ENCODE results near the gene SNED1. TPM values are rescaled to one million over a fixed set of nuclear protein-coding genes. Genes with fewer than 3 reads are reported as not detected.
A peak's percentile ranks its signal among the peaks of the same experiment; 100 is the strongest.

Gene SNED1
- total RNA-seq, 1 experiment from 2014 or later, result 3.2 TPM

GRCh38 chr2:241102239-241102803, 103.9 kb downstream of the SNED1 start, which contains the start of gene MTERF4:
Gene MTERF4 (minus strand): TSS chr2:241102287. CDS start chr2:241102273, 14 bp downstream.
- CTCF ChIA-PET, result interaction anchor here (1.2 to 2.9 kb wide), 4 partner anchors 24 to 251 kb away, joined by 5 to 12 read pairs (median 5); no protein-coding TSS in a partner anchor
- Mint-ChIP-seq H3K27ac (peak within 1 kb of the TSS; percentile 98), H3K4me1 (peaks cover 5% of the 10 kb centered on the region), H3K4me3 (peak within 1 kb of the TSS; percentile 95), H3K9me3 (no peaks in the 10 kb centered on the region), H3K36me3 (peaks cover 22% of the 10 kb centered on the region), H3K27me3 (ENCODE audit: low read depth) (no peaks in the 10 kb centered on the region)
- DNase-seq (ENCODE audit: low spot score) (peak; percentile 89), ATAC-seq (peak; percentile 97)
- POLR2A ChIA-PET, result interaction anchor here (0.8 kb wide), 1 partner anchor 47 kb away, joined by 3 read pairs; the partner anchor contains the start of gene PASK
- peak; percentile 63; the same call in 1 of the 2 replicates for TF ChIP-seq ELF4 (CRISPR knock-in tag; IDR thresholded peaks at IDR 0.05; ENCODE audit: low read depth)
- peak; percentile 82 for TF ChIP-seq NFE2L1 (CRISPR knock-in tag; IDR thresholded peaks at IDR 0.05)
- no peak for TF ChIP-seq GTF2I (CRISPR knock-in tag; conservative IDR thresholded peaks at IDR 0.05)
- TF ChIP-seq ZNF671 (CRISPR knock-in tag; IDR thresholded peaks at IDR 0.05), result no peak
- peak; percentile 91 for TF ChIP-seq FOXP1 (CRISPR knock-in tag; IDR thresholded peaks at IDR 0.05; ENCODE audit: borderline replicate concordance)
- peak; percentile 48; the same call in 1 of the 2 replicates for TF ChIP-seq AFF4 (CRISPR knock-in tag; IDR thresholded peaks at IDR 0.05; ENCODE audit: borderline replicate concordance)
- peak; percentile 86 for TF ChIP-seq ETV6 (CRISPR knock-in tag; IDR thresholded peaks at IDR 0.05)
- TF ChIP-seq E2F5 (CRISPR knock-in tag; IDR thresholded peaks at IDR 0.05), result peak; percentile 71; the same call in 1 of the 2 replicates
- 0 out of 2 replicates have a peak, but pooled peaks have one; percentile 10 for TF ChIP-seq NFYB (CRISPR knock-in tag; conservative IDR thresholded peaks at IDR 0.05; ENCODE audit: low read depth)
- 0 out of 2 replicates have a peak, but pooled peaks have one; percentile 28 for TF ChIP-seq ATF1 (CRISPR knock-in tag; IDR thresholded peaks at IDR 0.05)
- no peak for TF ChIP-seq E2F1 (CRISPR knock-in tag; IDR thresholded peaks at IDR 0.05)
- TF ChIP-seq PREB (CRISPR knock-in tag; IDR thresholded peaks at IDR 0.05; ENCODE audit: borderline replicate concordance), result peak; percentile 51; the same call in 1 of the 2 replicates
- TF ChIP-seq FOXP4 (CRISPR knock-in tag; IDR thresholded peaks at IDR 0.05), result peak; percentile 95
- 0 out of 2 replicates have a peak, but pooled peaks have one; percentile 41 for TF ChIP-seq ZNF416 (CRISPR knock-in tag; IDR thresholded peaks at IDR 0.05)
- TF ChIP-seq TEAD4 (CRISPR knock-in tag; IDR thresholded peaks at IDR 0.05), result 0 out of 2 replicates have a peak, but pooled peaks have one; percentile 13
- no peak for TF ChIP-seq AR (CRISPR knock-in tag; IDR thresholded peaks at IDR 0.05)
- peak; percentile 73; the same call in 1 of the 2 replicates for TF ChIP-seq CREM (CRISPR knock-in tag; IDR thresholded peaks at IDR 0.05)
- TF ChIP-seq ZNF263 (CRISPR knock-in tag; IDR thresholded peaks at IDR 0.05; ENCODE audit: low read depth), result peak; percentile 79
- 0 out of 2 replicates have a peak, but pooled peaks have one; percentile 6 for TF ChIP-seq ZNF423 (CRISPR knock-in tag; IDR thresholded peaks at IDR 0.05)
- 0 out of 2 replicates have a peak, but pooled peaks have one; percentile 36 for TF ChIP-seq ZNF281 (CRISPR knock-in tag; IDR thresholded peaks at IDR 0.05)
- no peak for TF ChIP-seq JUN (CRISPR knock-in tag; IDR thresholded peaks at IDR 0.05)
- peak; percentile 29; the same call in 1 of the 2 replicates for TF ChIP-seq ZNF121 (CRISPR knock-in tag; IDR thresholded peaks at IDR 0.05)
